ENCODE measurements around the gene IRF2BP2.

The IRF2BP2 gene

GRCh38 chr1:234582186-234582585 lies 27.8 kb downstream of the IRF2BP2 start:
- no peak overlapping the region for H3K4me3 ChIP-seq (ENCODE audit: low read length)
- TF ChIP-seq CTCF (conservative IDR thresholded peaks at IDR 0.05; ENCODE audit: low read depth, low read length): no peak
- no peak for DNase-seq (ENCODE audit: low read depth)

- no peak for TF ChIP-seq CTCF (conservative IDR thresholded peaks at IDR 0.05; ENCODE audit: low read depth, low read length)
- no peak for DNase-seq (ENCODE audit: low read depth)
These were observed 28.8 kb downstream of the IRF2BP2 start for GRCh38 chr1:234581063-234581714.

GRCh38 chr1:234579967-234580366 lies 30.0 kb downstream of the IRF2BP2 start:
- H3K4me3 ChIP-seq (ENCODE audit: low read length): no peak overlapping the region
- no peak for DNase-seq (ENCODE audit: low read depth)
- TF ChIP-seq CTCF (conservative IDR thresholded peaks at IDR 0.05; ENCODE audit: low read depth, low read length): peak; percentile 40

More at GRCh38 chr1:234581063-234581714, 28.8 kb downstream of the IRF2BP2 start:
- H3K4me3 ChIP-seq (ENCODE audit: low read length): no peak overlapping the region

- H3K4me3 ChIP-seq (ENCODE audit: low read length): no peak overlapping the region
- DNase-seq (ENCODE audit: low read depth): no peak
- TF ChIP-seq CTCF (conservative IDR thresholded peaks at IDR 0.05; ENCODE audit: low read depth, low read length): no peak
These were observed 31.2 kb downstream of the IRF2BP2 start for GRCh38 chr1:234578735-234579134.

- DNase-seq (ENCODE audit: low read depth): no peak
- TF ChIP-seq CTCF (conservative IDR thresholded peaks at IDR 0.05; ENCODE audit: low read depth, low read length): no peak
- no peak overlapping the region for H3K4me3 ChIP-seq (ENCODE audit: low read length)
These were observed 31.9 kb downstream of the IRF2BP2 start for GRCh38 chr1:234578087-234578486.

GRCh38 chr1:234573711-234574299 lies 36.2 kb downstream of the IRF2BP2 start:
- TF ChIP-seq CTCF (conservative IDR thresholded peaks at IDR 0.05; ENCODE audit: low read depth, low read length): no peak
- DNase-seq (ENCODE audit: low read depth): no peak
- H3K4me3 ChIP-seq (ENCODE audit: low read length): no peak overlapping the region

- DNase-seq (ENCODE audit: low read depth): no peak
- TF ChIP-seq CTCF (conservative IDR thresholded peaks at IDR 0.05; ENCODE audit: low read depth, low read length): no peak
- H3K4me3 ChIP-seq (ENCODE audit: low read length): no peak overlapping the region
These were observed 37.0 kb downstream of the IRF2BP2 start for GRCh38 chr1:234572966-234573365.
